Astrocyte (in vitro differentiated cells and primary cell): ENCODE measurements around the gene ELMOD3.

Experiments used
- EZH2 ChIP-seq: IDR thresholded peaks from 2 replicates; pipeline ENCODE4 v1.6.1; 2012; ENCODE audit warnings: mild to moderate bottlenecking, low read length, inconsistent platforms; ENCODE audit not compliant: insufficient read depth
- TF ChIP-seq, protein P1 (sequence below): IDR thresholded peaks from 2 replicates; pipeline ENCODE4 v1.5.1; 2011; ENCODE audit warnings: low read depth, mild to moderate bottlenecking, inconsistent platforms, low read length, moderate library complexity; ENCODE audit not compliant: insufficient read depth

DNA sequence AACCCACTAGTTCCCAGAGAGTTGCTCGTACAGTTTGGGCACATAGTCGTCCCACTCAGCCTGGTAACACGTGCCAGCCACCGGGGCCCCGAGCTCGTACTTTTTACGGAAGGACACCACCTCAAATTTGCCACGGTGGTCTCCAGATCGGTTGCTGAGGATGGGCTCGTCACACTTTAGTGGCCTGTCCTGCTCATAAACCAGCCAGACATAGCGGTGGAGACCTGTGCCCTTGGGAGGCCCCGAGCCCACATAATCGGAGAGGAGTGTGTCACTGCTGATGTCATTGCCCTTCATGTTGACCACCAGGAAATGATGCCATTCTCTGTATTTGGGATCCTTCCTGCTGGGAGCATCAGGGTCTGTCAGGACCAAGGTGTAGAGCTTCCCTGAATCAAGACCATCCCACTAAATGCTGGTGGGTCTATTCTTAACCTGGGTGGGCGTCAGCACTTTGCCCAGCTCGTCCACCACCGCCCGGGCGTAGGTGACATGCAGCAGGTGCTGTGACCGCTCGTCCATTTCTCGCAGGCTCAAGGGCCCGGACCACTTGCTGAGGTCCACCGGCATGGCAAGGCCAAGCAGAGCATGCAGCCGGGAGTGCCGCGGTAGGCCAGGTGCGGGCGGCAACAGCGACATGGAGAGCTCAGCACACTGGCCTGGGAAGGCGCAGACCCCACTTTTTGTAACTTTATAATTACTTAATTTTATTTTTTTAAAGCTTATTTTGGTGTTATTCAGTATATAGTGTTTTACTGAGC lies 13.1 kb upstream of the ELMOD3 start:
- TF ChIP-seq, protein P1, sequence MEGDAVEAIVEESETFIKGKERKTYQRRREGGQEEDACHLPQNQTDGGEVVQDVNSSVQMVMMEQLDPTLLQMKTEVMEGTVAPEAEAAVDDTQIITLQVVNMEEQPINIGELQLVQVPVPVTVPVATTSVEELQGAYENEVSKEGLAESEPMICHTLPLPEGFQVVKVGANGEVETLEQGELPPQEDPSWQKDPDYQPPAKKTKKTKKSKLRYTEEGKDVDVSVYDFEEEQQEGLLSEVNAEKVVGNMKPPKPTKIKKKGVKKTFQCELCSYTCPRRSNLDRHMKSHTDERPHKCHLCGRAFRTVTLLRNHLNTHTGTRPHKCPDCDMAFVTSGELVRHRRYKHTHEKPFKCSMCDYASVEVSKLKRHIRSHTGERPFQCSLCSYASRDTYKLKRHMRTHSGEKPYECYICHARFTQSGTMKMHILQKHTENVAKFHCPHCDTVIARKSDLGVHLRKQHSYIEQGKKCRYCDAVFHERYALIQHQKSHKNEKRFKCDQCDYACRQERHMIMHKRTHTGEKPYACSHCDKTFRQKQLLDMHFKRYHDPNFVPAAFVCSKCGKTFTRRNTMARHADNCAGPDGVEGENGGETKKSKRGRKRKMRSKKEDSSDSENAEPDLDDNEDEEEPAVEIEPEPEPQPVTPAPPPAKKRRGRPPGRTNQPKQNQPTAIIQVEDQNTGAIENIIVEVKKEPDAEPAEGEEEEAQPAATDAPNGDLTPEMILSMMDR: no peak
- TF ChIP-seq EZH2: no peak
